Thymus (tissue), 11 donors: ENCODE results near the gene CD99L2. TPM values are rescaled to one million over a fixed set of nuclear protein-coding genes. Genes with fewer than 3 reads are reported as not detected.
"Not testable (repeated sequence)": the region's sequence is repeated elsewhere in the genome, so short reads cannot be mapped to it uniquely, and the experiment has no call there.

ENCODE experiments used
- DNase-seq, 9 donors: peaks; one replicate each; pipeline ENCODE4 v3.0.0-alpha.2; 2013; ENCODE audit warnings: low spot score in 9 of 9, low read depth in 6 of 9, missing footprints in 1 of 9
- H3K27ac ChIP-seq, 2 donors: one replicate each; pipeline ENCODE4 v1.5.1; 2013; ENCODE audit warnings: control low read depth in 1 of 2, low read depth in 1 of 2, low read length in 1 of 2, mild to moderate bottlenecking in 1 of 2, moderate library complexity in 1 of 2
- H3K27me3 ChIP-seq, 2 donors: one replicate each; pipeline ENCODE4 v1.5.1; 2013; ENCODE audit warnings: low read length in 1 of 2; ENCODE audit not compliant: control insufficient read depth in 2 of 2, insufficient read depth in 1 of 2
- H3K36me3 ChIP-seq, 2 donors: one replicate each; pipeline ENCODE4 v1.5.1; 2013; ENCODE audit warnings: low read length in 1 of 2, mild to moderate bottlenecking in 1 of 2, moderate library complexity in 1 of 2; ENCODE audit not compliant: control insufficient read depth in 2 of 2, insufficient read depth in 2 of 2
- H3K4me1 ChIP-seq, 2 donors: one replicate each; pipeline ENCODE4 v1.5.1; 2013; ENCODE audit warnings: low read length in 2 of 2; ENCODE audit not compliant: control insufficient read depth in 2 of 2, insufficient read depth in 2 of 2
- H3K4me3 ChIP-seq, 2 donors: one replicate each; pipeline ENCODE4 v1.5.1; 2013; ENCODE audit warnings: low read length in 2 of 2, control low read depth in 1 of 2, mild to moderate bottlenecking in 1 of 2
- H3K9me3 ChIP-seq, 2 donors: one replicate each; pipeline ENCODE4 v1.5.1; 2013; ENCODE audit warnings: low read length in 1 of 2, mild to moderate bottlenecking in 1 of 2; ENCODE audit not compliant: control insufficient read depth in 2 of 2, insufficient read depth in 1 of 2
- WGBS: extraction: QIAGEN DNeasy Blood & Tissue Kit; methylation state at CpG from one replicate; pipeline ENCODE4 v1.1.7; 2013; 5-methylcytosine and 5-hydroxymethylcytosine counted together
- polyA plus RNA-seq: library from polyadenylated mRNA; stranded (reverse); fragments of 200-250 nt; gene quantifications from one replicate; pipeline ENCODE4 v1.2.3, GENCODE V29; 2013
- total RNA-seq: library from RNA; stranded (reverse); fragments of 120-200 nt; gene quantifications from one replicate; pipeline ENCODE4 v1.2.4, GENCODE V29; 2013
- donor health status: healthy.

CD99L2 gene
- total and polyA plus RNA-seq, 2 donors: 9.3 to 14.0 TPM

GRCh38 chrX:150837845-150838244 is 60.6 kb downstream of the CD99L2 start:
- H3K27me3 ChIP-seq: no peaks in the 10 kb centered on the region
- no peaks in the 10 kb centered on the region for H3K4me1 ChIP-seq
- H3K36me3 ChIP-seq: no peaks in the 10 kb centered on the region
- 91% methylated on average over 4 of the region's 4 CpGs for WGBS
- no peak overlapping the region for H3K27ac ChIP-seq
- no peak for DNase-seq
- no peak overlapping the region for H3K4me3 ChIP-seq
- H3K9me3 ChIP-seq: no peaks in the 10 kb centered on the region

DNA sequence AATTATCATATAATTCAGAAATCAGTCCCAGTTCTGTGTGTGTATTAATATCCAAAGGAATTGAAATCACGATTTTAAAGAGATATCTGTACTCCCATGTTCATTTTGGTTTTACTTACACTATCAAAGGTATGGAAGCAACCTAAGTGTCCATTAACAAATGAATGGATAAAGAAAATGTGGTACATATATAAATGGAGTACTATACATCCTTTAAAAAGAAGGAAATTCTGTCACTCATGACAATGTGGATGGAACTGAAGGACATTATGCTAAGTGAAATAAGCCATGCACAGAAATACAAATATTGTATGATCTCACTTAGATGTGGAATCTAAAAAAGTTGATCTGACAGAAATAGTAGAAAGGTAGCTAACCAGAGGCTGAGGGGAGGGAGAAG is 63.8 kb downstream of the CD99L2 start:
- no peaks in the 10 kb centered on the region for H3K36me3 ChIP-seq
- no peaks in the 10 kb centered on the region for H3K27me3 ChIP-seq
- no peaks in the 10 kb centered on the region for H3K4me1 ChIP-seq
- WGBS: 98% methylated on average over 1 of the region's 1 CpG
- no peak overlapping the region for H3K27ac ChIP-seq
- H3K4me3 ChIP-seq: no peak overlapping the region
- H3K9me3 ChIP-seq: no peaks in the 10 kb centered on the region
- DNase-seq: no peak

- Histone ChIP-seq H3K4me3 (no peak overlapping the region), H3K9me3 (no peaks in the 10 kb centered on the region), H3K27me3 (no peaks in the 10 kb centered on the region), H3K4me1 (no peaks in the 10 kb centered on the region), H3K27ac (no peak overlapping the region), H3K36me3 (no peaks in the 10 kb centered on the region)
- 53% methylated on average over 1 of the region's 1 CpG for WGBS
- DNase-seq: no peak
Measured at GRCh38 chrX:150833454-150834056, 64.9 kb downstream of the CD99L2 start.

DNA sequence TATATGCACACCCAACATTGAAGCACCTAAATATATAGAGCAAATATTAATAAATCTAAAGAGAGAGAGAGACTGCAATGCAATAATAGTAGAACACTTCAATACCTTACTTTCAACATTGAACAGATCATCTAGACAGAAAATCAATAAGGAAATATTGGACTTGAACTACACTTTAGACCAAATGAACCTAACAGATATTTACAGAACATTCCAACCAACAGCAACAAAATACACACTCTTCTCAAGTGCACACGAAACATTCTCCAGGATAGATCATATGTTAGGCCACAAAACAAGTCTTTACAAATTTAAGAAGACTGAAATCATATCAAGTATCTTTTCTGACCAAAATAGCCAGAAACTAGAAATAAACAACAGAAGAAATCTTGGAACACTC is 66.6 kb downstream of the CD99L2 start:
- H3K36me3 ChIP-seq: peaks cover 3 to 5% of the 10 kb centered on the region in 2 donors
- H3K9me3 ChIP-seq: no peaks in the 10 kb centered on the region
- no peak overlapping the region for H3K4me3 ChIP-seq
- H3K27ac ChIP-seq: no peak overlapping the region
- WGBS: 95% methylated on average over 1 of the region's 1 CpG
- DNase-seq: no peak
- H3K27me3 ChIP-seq: no peaks in the 10 kb centered on the region
- H3K4me1 ChIP-seq: no peaks in the 10 kb centered on the region

DNA sequence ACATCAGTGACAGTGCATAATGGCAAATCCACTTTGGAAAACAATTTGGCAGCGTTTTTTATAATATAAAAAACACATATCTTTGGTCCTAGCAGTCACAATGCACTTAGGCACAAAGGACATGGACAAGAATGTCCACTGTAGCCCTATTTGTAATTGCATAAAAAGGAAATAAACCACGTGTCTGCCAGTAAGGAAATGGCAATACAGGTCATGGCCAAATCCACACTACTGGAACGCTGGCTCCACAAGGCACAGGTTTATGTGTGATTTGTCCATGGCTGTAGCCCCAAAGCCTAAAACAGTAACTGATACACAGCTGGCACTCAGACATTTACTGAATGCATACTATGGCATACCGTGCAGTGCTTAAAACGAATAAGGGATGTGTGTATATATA is 69.7 kb downstream of the CD99L2 start:
- no peak for DNase-seq
- Histone ChIP-seq H3K4me3 (no peak overlapping the region), H3K9me3 (no peaks in the 10 kb centered on the region), H3K36me3 (peaks cover 3 to 5% of the 10 kb centered on the region in 2 donors), H3K27ac (no peak overlapping the region), H3K27me3 (no peaks in the 10 kb centered on the region), H3K4me1 (no peaks in the 10 kb centered on the region)
- 97% methylated on average over 5 of the region's 5 CpGs for WGBS

GRCh38 chrX:150824352-150824751 is 74.1 kb downstream of the CD99L2 start:
- H3K9me3 ChIP-seq, H3K27ac ChIP-seq, H3K27me3 ChIP-seq, H3K36me3 ChIP-seq, DNase-seq, H3K4me3 ChIP-seq, H3K4me1 ChIP-seq: not testable (repeated sequence)

GRCh38 chrX:150823826-150824225 is 74.6 kb downstream of the CD99L2 start:
- not testable (repeated sequence) for H3K36me3 ChIP-seq, DNase-seq, H3K27ac ChIP-seq, H3K4me1 ChIP-seq, H3K9me3 ChIP-seq, H3K27me3 ChIP-seq, H3K4me3 ChIP-seq
- 96% methylated on average over 1 of the region's 1 CpG for WGBS

DNA sequence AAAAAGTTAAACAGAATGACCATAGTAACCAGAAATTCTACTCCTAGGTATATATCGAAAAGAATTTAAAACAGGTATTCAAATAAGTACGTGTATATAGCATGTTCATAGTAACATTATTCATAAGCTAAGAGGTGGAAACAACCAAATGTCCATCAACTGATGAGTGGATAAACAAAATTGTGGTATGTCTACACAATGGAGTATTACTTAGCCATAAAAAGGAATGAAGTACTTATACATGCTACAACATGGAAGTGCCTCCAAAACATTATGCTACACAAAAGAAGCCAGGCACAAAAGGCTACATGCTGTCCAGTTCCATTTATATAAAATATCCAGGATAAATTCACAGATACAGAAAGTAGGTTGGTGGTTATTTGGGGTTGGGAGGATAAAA is 76.5 kb downstream of the CD99L2 start:
- no peak for DNase-seq
- Histone ChIP-seq H3K27ac (no peak overlapping the region), H3K4me1 (no peaks in the 10 kb centered on the region), H3K4me3 (no peak overlapping the region), H3K9me3 (no peaks in the 10 kb centered on the region), H3K27me3 (no peaks in the 10 kb centered on the region), H3K36me3 (no peaks in the 10 kb centered on the region)
- 90% methylated on average over 2 of the region's 2 CpGs for WGBS

- H3K4me3 ChIP-seq: no peak overlapping the region
- H3K4me1 ChIP-seq: no peaks in the 10 kb centered on the region
- no peaks in the 10 kb centered on the region for H3K27me3 ChIP-seq
- no peak for DNase-seq
- 94% methylated on average over 5 of the region's 5 CpGs for WGBS
- no peaks in the 10 kb centered on the region for H3K36me3 ChIP-seq
- no peaks in the 10 kb centered on the region for H3K9me3 ChIP-seq
- no peak overlapping the region for H3K27ac ChIP-seq
Measured at GRCh38 chrX:150813922-150814321, 84.5 kb downstream of the CD99L2 start.

DNA sequence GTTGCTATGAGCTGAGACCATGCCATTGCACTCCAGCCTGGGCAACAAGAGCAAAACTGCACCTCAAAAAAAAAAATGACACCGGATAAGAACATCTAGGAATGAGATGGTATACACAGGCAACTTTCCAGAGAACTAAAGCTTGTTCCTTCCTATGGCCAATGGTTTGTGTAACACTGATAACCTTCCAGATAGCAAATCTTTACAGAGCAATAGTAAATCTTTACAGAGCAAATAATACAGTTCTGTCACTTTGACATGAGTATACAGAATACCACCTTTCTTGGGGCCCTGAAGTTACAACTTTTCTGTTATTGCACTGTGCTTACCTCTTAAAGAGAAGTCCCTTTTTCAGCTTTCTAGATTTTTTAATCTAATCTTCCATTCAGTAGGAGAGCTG is 91.6 kb downstream of the CD99L2 start:
- no peak overlapping the region for H3K4me3 ChIP-seq
- no peaks in the 10 kb centered on the region for H3K9me3 ChIP-seq
- WGBS: 96% methylated on average over 1 of the region's 1 CpG
- H3K27me3 ChIP-seq: no peaks in the 10 kb centered on the region
- no peak overlapping the region for H3K27ac ChIP-seq
- H3K4me1 ChIP-seq: no peaks in the 10 kb centered on the region
- no peaks in the 10 kb centered on the region for H3K36me3 ChIP-seq
- no peak for DNase-seq
